Measurements from ENCODE around the gene GPRIN3. TPM values are rescaled to one million over a fixed set of nuclear protein-coding genes. Genes with fewer than 3 reads are reported as not detected.

The GPRIN3 gene
- total and polyA plus RNA-seq, 10 of the 15 experiments (the other 5 are each of a cell fraction or from before 2014, with no cell fraction given): under 0.01 to 0.05 (median 0.01) TPM; not detected in 6

DNA sequence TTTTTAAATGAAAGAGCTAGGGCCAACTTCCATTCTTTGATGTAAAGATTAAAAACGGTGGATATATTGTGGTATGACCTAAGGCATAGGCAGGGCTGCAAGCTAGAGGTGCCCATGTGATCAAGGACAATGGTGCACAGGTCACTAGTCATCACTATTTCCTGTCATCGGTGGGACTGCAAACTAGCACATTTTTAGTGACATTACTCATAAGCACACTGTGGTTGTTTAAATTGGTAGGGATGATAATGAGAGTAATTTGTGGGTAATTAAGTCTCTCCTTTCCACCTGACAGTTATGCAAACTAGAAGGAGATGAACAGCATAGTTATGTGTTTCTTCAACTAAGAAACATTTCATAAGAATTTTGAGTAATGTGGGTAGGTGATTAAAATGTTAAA is 85.4 kb downstream of the GPRIN3 start (continued):
- TF ChIP-seq ZNF384 (IDR thresholded peaks at IDR 0.05; ENCODE audit: borderline replicate concordance, low read depth, low read length): no peak
- no peak for TF ChIP-seq ASH2L (IDR thresholded peaks at IDR 0.05; ENCODE audit: borderline replicate concordance, low read depth)
- no peak for TF ChIP-seq YBX1 (IDR thresholded peaks at IDR 0.05)
- TF ChIP-seq CHD4 (IDR thresholded peaks at IDR 0.05): no peak
- no peak for TF ChIP-seq ESRRA (IDR thresholded peaks at IDR 0.05; ENCODE audit: low read length)
- no peak for TF ChIP-seq FOXM1 (IDR thresholded peaks at IDR 0.05; ENCODE audit: low read depth, low read length)
- TF ChIP-seq TAF1 (IDR thresholded peaks at IDR 0.05; ENCODE audit: borderline replicate concordance, low read depth, low read length): no peak
- no peak; the same call in 2 of the 3 replicates for TF ChIP-seq POU2F2 (IDR thresholded peaks at IDR 0.05; ENCODE audit: borderline replicate concordance, low read depth, low read length)
- TF ChIP-seq, protein P1, sequence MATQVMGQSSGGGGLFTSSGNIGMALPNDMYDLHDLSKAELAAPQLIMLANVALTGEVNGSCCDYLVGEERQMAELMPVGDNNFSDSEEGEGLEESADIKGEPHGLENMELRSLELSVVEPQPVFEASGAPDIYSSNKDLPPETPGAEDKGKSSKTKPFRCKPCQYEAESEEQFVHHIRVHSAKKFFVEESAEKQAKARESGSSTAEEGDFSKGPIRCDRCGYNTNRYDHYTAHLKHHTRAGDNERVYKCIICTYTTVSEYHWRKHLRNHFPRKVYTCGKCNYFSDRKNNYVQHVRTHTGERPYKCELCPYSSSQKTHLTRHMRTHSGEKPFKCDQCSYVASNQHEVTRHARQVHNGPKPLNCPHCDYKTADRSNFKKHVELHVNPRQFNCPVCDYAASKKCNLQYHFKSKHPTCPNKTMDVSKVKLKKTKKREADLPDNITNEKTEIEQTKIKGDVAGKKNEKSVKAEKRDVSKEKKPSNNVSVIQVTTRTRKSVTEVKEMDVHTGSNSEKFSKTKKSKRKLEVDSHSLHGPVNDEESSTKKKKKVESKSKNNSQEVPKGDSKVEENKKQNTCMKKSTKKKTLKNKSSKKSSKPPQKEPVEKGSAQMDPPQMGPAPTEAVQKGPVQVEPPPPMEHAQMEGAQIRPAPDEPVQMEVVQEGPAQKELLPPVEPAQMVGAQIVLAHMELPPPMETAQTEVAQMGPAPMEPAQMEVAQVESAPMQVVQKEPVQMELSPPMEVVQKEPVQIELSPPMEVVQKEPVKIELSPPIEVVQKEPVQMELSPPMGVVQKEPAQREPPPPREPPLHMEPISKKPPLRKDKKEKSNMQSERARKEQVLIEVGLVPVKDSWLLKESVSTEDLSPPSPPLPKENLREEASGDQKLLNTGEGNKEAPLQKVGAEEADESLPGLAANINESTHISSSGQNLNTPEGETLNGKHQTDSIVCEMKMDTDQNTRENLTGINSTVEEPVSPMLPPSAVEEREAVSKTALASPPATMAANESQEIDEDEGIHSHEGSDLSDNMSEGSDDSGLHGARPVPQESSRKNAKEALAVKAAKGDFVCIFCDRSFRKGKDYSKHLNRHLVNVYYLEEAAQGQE (IDR thresholded peaks at IDR 0.05; ENCODE audit: low read depth, low read length): no peak
- no peak for TF ChIP-seq IRF4 (IDR thresholded peaks at IDR 0.05; ENCODE audit: low read depth, low read length)
- no peak for TF ChIP-seq KDM1A (IDR thresholded peaks at IDR 0.05; ENCODE audit: borderline replicate concordance)
- no peak for TF ChIP-seq SMAD1 (IDR thresholded peaks at IDR 0.05; ENCODE audit: low read depth, partially characterized antibody)
- TF ChIP-seq SUPT20H (IDR thresholded peaks at IDR 0.05; ENCODE audit: borderline replicate concordance, control insufficient read depth, low read depth, low read length): no peak
- no peak for TF ChIP-seq MEF2A (IDR thresholded peaks at IDR 0.05; ENCODE audit: insufficient read depth, low read depth, low read length)
- TF ChIP-seq TBL1XR1 (IDR thresholded peaks at IDR 0.05; ENCODE audit: low read depth, low read length): no peak
- TF ChIP-seq GATAD2B (conservative IDR thresholded peaks at IDR 0.05; ENCODE audit: low read depth): no peak
- TF ChIP-seq ATF7 (IDR thresholded peaks at IDR 0.05; ENCODE audit: low read depth): peak; percentile 91
- TF ChIP-seq RB1 (IDR thresholded peaks at IDR 0.05; ENCODE audit: borderline replicate concordance): no peak
- no peak for TF ChIP-seq SIX5 (IDR thresholded peaks at IDR 0.05; ENCODE audit: low read depth, low read length, severe bottlenecking)
- TF ChIP-seq MEF2B (IDR thresholded peaks at IDR 0.05; ENCODE audit: partially characterized antibody, poor library complexity, severe bottlenecking): peak; percentile 75
- TF ChIP-seq TARDBP (IDR thresholded peaks at IDR 0.05; ENCODE audit: borderline replicate concordance): no peak
- TF ChIP-seq, protein P2, sequence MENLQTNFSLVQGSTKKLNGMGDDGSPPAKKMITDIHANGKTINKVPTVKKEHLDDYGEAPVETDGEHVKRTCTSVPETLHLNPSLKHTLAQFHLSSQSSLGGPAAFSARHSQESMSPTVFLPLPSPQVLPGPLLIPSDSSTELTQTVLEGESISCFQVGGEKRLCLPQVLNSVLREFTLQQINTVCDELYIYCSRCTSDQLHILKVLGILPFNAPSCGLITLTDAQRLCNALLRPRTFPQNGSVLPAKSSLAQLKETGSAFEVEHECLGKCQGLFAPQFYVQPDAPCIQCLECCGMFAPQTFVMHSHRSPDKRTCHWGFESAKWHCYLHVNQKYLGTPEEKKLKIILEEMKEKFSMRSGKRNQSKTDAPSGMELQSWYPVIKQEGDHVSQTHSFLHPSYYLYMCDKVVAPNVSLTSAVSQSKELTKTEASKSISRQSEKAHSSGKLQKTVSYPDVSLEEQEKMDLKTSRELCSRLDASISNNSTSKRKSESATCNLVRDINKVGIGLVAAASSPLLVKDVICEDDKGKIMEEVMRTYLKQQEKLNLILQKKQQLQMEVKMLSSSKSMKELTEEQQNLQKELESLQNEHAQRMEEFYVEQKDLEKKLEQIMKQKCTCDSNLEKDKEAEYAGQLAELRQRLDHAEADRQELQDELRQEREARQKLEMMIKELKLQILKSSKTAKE (IDR thresholded peaks at IDR 0.05; ENCODE audit: low read depth, poor library complexity, severe bottlenecking): no peak
- TF ChIP-seq NBN (IDR thresholded peaks at IDR 0.05): no peak
- no peak for TF ChIP-seq PML (IDR thresholded peaks at IDR 0.05; ENCODE audit: low read length)
- TF ChIP-seq, protein P3, sequence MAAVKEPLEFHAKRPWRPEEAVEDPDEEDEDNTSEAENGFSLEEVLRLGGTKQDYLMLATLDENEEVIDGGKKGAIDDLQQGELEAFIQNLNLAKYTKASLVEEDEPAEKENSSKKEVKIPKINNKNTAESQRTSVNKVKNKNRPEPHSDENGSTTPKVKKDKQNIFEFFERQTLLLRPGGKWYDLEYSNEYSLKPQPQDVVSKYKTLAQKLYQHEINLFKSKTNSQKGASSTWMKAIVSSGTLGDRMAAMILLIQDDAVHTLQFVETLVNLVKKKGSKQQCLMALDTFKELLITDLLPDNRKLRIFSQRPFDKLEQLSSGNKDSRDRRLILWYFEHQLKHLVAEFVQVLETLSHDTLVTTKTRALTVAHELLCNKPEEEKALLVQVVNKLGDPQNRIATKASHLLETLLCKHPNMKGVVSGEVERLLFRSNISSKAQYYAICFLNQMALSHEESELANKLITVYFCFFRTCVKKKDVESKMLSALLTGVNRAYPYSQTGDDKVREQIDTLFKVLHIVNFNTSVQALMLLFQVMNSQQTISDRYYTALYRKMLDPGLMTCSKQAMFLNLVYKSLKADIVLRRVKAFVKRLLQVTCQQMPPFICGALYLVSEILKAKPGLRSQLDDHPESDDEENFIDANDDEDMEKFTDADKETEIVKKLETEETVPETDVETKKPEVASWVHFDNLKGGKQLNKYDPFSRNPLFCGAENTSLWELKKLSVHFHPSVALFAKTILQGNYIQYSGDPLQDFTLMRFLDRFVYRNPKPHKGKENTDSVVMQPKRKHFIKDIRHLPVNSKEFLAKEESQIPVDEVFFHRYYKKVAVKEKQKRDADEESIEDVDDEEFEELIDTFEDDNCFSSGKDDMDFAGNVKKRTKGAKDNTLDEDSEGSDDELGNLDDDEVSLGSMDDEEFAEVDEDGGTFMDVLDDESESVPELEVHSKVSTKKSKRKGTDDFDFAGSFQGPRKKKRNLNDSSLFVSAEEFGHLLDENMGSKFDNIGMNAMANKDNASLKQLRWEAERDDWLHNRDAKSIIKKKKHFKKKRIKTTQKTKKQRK (IDR thresholded peaks at IDR 0.05; ENCODE audit: low read depth, low read length): no peak
